GM23338 (cell line): ENCODE data around the gene INTS3. TPM values are rescaled to one million over a fixed set of nuclear protein-coding genes. Genes with fewer than 3 reads are reported as not detected.

Source experiments
- ATAC-seq: fragments of 200-7000 bp; cut with Tn5 transposase; 3 replicates; pipeline ENCODE4 v1.9.1; 2020
- DNase-seq: peaks from one replicate; pipeline ENCODE4 v3.0.0-alpha.2; 2015; ENCODE audit warnings: low spot score
- H2AFZ ChIP-seq: fragments of 200-600 bp; sonication (generic); 2 replicates; pipeline ENCODE4 v1.8.0; 2016; ENCODE audit warnings: antibody characterized with exemption, mild to moderate bottlenecking, moderate library complexity
- H3F3A ChIP-seq: fragments of 200-600 bp; sonication (generic); replicated peaks from 2 replicates; pipeline ENCODE4 v1.8.0; 2017; ENCODE audit warnings: antibody characterized with exemption, mixed run types, low read depth
- H3K27ac ChIP-seq: fragments of 200-600 bp; sonication (generic); 2 replicates; pipeline ENCODE4 v1.6.1; 2016; ENCODE audit warnings: low read depth
- H3K27me3 ChIP-seq: fragments of 200-600 bp; sonication (generic); 2 replicates; pipeline ENCODE4 v1.8.0; 2016; ENCODE audit warnings: mild to moderate bottlenecking, mixed run types, moderate library complexity; ENCODE audit not compliant: insufficient read depth
- H3K36me3 ChIP-seq: fragments of 200-600 bp; sonication (generic); 2 replicates; pipeline ENCODE4 v1.8.0; 2016; ENCODE audit warnings: mild to moderate bottlenecking; ENCODE audit not compliant: insufficient read depth
- H3K4me1 ChIP-seq: fragments of 200-600 bp; sonication (generic); 2 replicates; pipeline ENCODE4 v1.8.0; 2016; ENCODE audit warnings: mild to moderate bottlenecking, moderate library complexity; ENCODE audit not compliant: insufficient read depth
- H3K4me2 ChIP-seq: fragments of 200-600 bp; sonication (generic); 2 replicates; pipeline ENCODE4 v1.7.1; 2017; ENCODE audit warnings: mixed run types
- H3K4me3 ChIP-seq: fragments of 200-600 bp; sonication (generic); 2 replicates; pipeline ENCODE4 v1.6.1; 2016; ENCODE audit warnings: mixed run types
- H3K79me2 ChIP-seq: fragments of 200-600 bp; sonication (generic); replicated peaks from 2 replicates; pipeline ENCODE4 v1.8.0; 2017; ENCODE audit warnings: mild to moderate bottlenecking; ENCODE audit not compliant: insufficient read depth
- H3K9me2 ChIP-seq: fragments of 200-600 bp; sonication (generic); 2 replicates; pipeline ENCODE4 v1.8.0; 2017; ENCODE audit not compliant: insufficient read depth
- H4K20me1 ChIP-seq: fragments of 200-600 bp; sonication (generic); replicated peaks from 2 replicates; pipeline ENCODE4 v1.8.0; 2017; ENCODE audit warnings: mild to moderate bottlenecking; ENCODE audit not compliant: insufficient read depth
- H3K27ac Mint-ChIP-seq: 2 replicates; pipeline ENCODE4 v1.8.0; 2020; ENCODE audit warnings: inconsistent platforms, mild to moderate bottlenecking, moderate library complexity, mixed read lengths
- H3K27me3 Mint-ChIP-seq: 3 replicates; pipeline ENCODE4 v1.8.0; 2022; ENCODE audit warnings: low read depth, mild to moderate bottlenecking, moderate library complexity, mixed read lengths, inconsistent platforms; ENCODE audit not compliant: insufficient read depth, poor library complexity
- H3K36me3 Mint-ChIP-seq: 3 replicates; pipeline ENCODE4 v1.8.0; 2021; ENCODE audit warnings: low read depth, mild to moderate bottlenecking, inconsistent platforms, moderate library complexity, mixed read lengths
- H3K4me1 Mint-ChIP-seq: 3 replicates; pipeline ENCODE4 v1.8.0; 2020; ENCODE audit warnings: mild to moderate bottlenecking, inconsistent platforms, mixed read lengths
- H3K4me3 Mint-ChIP-seq: 3 replicates; pipeline ENCODE4 v1.8.0; 2021; ENCODE audit warnings: moderate library complexity, mild to moderate bottlenecking, inconsistent platforms, mixed read lengths
- H3K9me3 Mint-ChIP-seq: 3 replicates; pipeline ENCODE4 v1.8.0; 2020; ENCODE audit warnings: moderate library complexity, mild to moderate bottlenecking, inconsistent platforms, mixed read lengths
- CREB1 ChIP-seq: fragments of 250-450 bp; sonication (Bioruptor Pico); IDR thresholded peaks from 2 replicates; pipeline ENCODE4 v1.5.0; 2020; ENCODE audit warnings: low read depth, mild to moderate bottlenecking, moderate library complexity
- EZH2phosphoT487 ChIP-seq: fragments of 200-600 bp; sonication (generic); IDR thresholded peaks from one replicate; pipeline ENCODE4 v1.8.1; 2018; ENCODE audit warnings: antibody characterized with exemption; ENCODE audit not compliant: unreplicated experiment
- JUNB ChIP-seq: IDR thresholded peaks from one replicate; pipeline ENCODE4 v1.6.1; 2016; ENCODE audit warnings: antibody characterized with exemption; ENCODE audit not compliant: unreplicated experiment
- NANOG ChIP-seq: IDR thresholded peaks from 2 replicates; pipeline ENCODE4 v1.6.1; 2016; ENCODE audit warnings: antibody characterized with exemption, borderline replicate concordance
- POLR2AphosphoS5 ChIP-seq: IDR thresholded peaks from 2 replicates; pipeline ENCODE4 v1.6.1; 2016; ENCODE audit warnings: antibody characterized with exemption, low read depth
- STAT1 ChIP-seq: IDR thresholded peaks from one replicate; pipeline ENCODE4 v1.6.1; 2016; ENCODE audit warnings: antibody characterized with exemption; ENCODE audit not compliant: unreplicated experiment
- ZNF114 ChIP-seq: fragments of 250-450 bp; sonication (Bioruptor Pico); IDR thresholded peaks from 2 replicates; pipeline ENCODE4 v1.5.0; 2020; ENCODE audit warnings: mild to moderate bottlenecking, moderate library complexity
- ZNF331 ChIP-seq: fragments of 250-450 bp; sonication (Bioruptor Pico); IDR thresholded peaks from 2 replicates; pipeline ENCODE4 v1.5.0; 2020; ENCODE audit warnings: low read depth, mild to moderate bottlenecking, moderate library complexity
- polyA plus RNA-seq: library from polyadenylated mRNA; unstranded; fragments of >200 nt; fragmentation: Nextera tagmentation; extraction: Ambion mirVana; gene quantifications from 2 replicates; pipeline ENCODE4 v1.2.1, GENCODE V29; 2016
- total RNA-seq: library from RNA; depleted of rRNA; stranded (reverse); fragments of >200 nt; shearing (Covaris generic); gene quantifications from 2 replicates; pipeline ENCODE4 v1.2.3, GENCODE V29; 2014
- TF ChIP-seq, protein P1 (sequence below): fragments of 250-450 bp; sonication (Bioruptor Pico); IDR thresholded peaks from 2 replicates; pipeline ENCODE4 v1.5.0; 2020; ENCODE audit warnings: mild to moderate bottlenecking, moderate library complexity
- TF ChIP-seq, protein P2 (sequence below): IDR thresholded peaks from 2 replicates; pipeline ENCODE4 v1.6.1; 2016; ENCODE audit warnings: antibody characterized with exemption
- TF ChIP-seq, protein P3 (sequence below): IDR thresholded peaks from one replicate; pipeline ENCODE4 v1.6.1; 2018; ENCODE audit warnings: antibody characterized with exemption; ENCODE audit not compliant: unreplicated experiment
- TF ChIP-seq, protein P4 (sequence below), 2 experiments: fragments of 200-600 bp in 1 of 2; sonication (generic) in 1 of 2; conservative IDR thresholded peaks; 2 replicates each; pipeline versions ENCODE4 v1.5.1 to v1.6.1; 2016 to 2017; ENCODE audit warnings: antibody characterized with exemption in 2 of 2, low read depth in 2 of 2, mild to moderate bottlenecking in 2 of 2, moderate library complexity in 1 of 2

The INTS3 gene
- total and polyA plus RNA-seq, 2 experiments from 2014 or later = 22.7 to 51.3 TPM

DNA sequence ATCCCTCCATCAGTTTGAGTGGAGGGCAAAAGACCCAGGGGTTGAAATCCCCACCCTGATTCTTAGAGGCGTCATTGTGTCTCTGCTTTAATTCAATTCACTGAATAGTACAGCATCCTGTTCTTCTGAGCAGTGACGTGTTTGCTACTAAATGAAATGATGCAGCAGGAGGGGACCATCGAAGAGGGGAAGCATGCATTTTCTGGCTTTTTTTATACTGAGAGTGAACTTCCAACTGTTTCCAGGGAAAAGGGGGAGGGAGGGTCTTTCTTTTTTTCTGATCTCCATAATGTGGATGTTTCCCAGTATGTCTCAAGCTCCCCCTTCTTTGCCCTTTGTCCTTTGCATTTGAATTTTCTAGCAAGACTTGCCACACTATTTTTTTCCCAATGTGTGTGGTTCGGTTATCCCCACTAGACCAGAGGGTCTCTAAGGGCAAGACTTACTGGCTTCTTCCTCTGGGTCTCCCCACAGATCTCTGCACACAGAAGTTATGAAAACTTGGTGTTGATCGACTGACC lies 2.7 kb downstream of the INTS3 start (continued):
- TF ChIP-seq, protein P1, sequence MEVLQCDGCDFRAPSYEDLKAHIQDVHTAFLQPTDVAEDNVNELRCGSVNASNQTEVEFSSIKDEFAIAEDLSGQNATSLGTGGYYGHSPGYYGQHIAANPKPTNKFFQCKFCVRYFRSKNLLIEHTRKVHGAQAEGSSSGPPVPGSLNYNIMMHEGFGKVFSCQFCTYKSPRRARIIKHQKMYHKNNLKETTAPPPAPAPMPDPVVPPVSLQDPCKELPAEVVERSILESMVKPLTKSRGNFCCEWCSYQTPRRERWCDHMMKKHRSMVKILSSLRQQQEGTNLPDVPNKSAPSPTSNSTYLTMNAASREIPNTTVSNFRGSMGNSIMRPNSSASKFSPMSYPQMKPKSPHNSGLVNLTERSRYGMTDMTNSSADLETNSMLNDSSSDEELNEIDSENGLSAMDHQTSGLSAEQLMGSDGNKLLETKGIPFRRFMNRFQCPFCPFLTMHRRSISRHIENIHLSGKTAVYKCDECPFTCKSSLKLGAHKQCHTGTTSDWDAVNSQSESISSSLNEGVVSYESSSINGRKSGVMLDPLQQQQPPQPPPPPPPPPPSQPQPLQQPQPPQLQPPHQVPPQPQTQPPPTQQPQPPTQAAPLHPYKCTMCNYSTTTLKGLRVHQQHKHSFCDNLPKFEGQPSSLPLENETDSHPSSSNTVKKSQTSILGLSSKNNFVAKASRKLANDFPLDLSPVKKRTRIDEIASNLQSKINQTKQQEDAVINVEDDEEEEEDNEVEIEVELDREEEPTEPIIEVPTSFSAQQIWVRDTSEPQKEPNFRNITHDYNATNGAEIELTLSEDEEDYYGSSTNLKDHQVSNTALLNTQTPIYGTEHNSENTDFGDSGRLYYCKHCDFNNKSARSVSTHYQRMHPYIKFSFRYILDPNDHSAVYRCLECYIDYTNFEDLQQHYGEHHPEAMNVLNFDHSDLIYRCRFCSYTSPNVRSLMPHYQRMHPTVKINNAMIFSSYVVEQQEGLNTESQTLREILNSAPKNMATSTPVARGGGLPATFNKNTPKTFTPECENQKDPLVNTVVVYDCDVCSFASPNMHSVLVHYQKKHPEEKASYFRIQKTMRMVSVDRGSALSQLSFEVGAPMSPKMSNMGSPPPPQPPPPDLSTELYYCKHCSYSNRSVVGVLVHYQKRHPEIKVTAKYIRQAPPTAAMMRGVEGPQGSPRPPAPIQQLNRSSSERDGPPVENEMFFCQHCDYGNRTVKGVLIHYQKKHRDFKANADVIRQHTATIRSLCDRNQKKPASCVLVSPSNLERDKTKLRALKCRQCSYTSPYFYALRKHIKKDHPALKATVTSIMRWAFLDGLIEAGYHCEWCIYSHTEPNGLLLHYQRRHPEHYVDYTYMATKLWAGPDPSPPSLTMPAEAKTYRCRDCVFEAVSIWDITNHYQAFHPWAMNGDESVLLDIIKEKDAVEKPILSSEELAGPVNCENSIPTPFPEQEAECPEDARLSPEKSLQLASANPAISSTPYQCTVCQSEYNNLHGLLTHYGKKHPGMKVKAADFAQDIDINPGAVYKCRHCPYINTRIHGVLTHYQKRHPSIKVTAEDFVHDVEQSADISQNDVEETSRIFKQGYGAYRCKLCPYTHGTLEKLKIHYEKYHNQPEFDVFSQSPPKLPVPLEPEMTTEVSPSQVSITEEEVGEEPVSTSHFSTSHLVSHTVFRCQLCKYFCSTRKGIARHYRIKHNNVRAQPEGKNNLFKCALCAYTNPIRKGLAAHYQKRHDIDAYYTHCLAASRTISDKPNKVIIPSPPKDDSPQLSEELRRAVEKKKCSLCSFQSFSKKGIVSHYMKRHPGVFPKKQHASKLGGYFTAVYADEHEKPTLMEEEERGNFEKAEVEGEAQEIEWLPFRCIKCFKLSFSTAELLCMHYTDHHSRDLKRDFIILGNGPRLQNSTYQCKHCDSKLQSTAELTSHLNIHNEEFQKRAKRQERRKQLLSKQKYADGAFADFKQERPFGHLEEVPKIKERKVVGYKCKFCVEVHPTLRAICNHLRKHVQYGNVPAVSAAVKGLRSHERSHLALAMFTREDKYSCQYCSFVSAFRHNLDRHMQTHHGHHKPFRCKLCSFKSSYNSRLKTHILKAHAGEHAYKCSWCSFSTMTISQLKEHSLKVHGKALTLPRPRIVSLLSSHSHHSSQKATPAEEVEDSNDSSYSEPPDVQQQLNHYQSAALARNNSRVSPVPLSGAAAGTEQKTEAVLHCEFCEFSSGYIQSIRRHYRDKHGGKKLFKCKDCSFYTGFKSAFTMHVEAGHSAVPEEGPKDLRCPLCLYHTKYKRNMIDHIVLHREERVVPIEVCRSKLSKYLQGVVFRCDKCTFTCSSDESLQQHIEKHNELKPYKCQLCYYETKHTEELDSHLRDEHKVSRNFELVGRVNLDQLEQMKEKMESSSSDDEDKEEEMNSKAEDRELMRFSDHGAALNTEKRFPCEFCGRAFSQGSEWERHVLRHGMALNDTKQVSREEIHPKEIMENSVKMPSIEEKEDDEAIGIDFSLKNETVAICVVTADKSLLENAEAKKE (CRISPR knock-in tag) = no peak
- TF ChIP-seq EZH2phosphoT487 = no peak
- TF ChIP-seq ZNF331 (CRISPR knock-in tag) = no peak
- TF ChIP-seq STAT1 = no peak
- TF ChIP-seq, protein P2, sequence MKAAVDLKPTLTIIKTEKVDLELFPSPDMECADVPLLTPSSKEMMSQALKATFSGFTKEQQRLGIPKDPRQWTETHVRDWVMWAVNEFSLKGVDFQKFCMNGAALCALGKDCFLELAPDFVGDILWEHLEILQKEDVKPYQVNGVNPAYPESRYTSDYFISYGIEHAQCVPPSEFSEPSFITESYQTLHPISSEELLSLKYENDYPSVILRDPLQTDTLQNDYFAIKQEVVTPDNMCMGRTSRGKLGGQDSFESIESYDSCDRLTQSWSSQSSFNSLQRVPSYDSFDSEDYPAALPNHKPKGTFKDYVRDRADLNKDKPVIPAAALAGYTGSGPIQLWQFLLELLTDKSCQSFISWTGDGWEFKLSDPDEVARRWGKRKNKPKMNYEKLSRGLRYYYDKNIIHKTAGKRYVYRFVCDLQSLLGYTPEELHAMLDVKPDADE = no peak
- TF ChIP-seq JUNB = no peak

DNA sequence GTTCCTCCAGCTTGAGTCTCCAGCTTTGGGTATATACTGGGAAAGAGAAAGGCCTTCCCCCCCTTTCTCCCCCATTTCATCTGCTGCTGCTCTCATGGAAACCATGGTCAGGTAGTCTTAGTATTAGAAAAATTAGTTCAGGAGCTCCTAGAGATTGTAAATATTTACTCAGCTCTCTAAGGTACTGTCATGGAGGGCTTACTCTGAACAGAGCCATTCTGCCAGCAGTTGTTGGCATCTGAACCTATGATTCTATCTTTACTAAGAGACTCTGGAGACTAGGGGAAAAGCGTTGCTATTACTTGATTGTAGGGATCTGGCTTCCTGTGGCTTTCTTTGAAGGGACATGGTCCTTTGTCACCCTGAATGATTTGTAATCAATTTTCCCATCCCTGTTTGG lies 6.1 kb downstream of the INTS3 start:
- no peak overlapping the region for H3K4me3 ChIP-seq
- H3K27ac ChIP-seq = peak overlapping the region; percentile 76
- peaks cover 26% of the 10 kb centered on the region for H3K4me1 ChIP-seq
- H3K4me1 Mint-ChIP-seq = peaks cover 41% of the 10 kb centered on the region
- peak overlapping the region; percentile 92; the same call in 1 of the 2 replicates for H3K27ac Mint-ChIP-seq
- H3K27me3 Mint-ChIP-seq = peaks cover 7% of the 10 kb centered on the region
- H3K4me2 ChIP-seq = no peak overlapping the region
- H3K36me3 ChIP-seq = peaks cover 11% of the 10 kb centered on the region; the same call in 1 of the 2 replicates
- H3K36me3 Mint-ChIP-seq = peaks cover 68% of the 10 kb centered on the region
- H3F3A ChIP-seq = peaks cover 9% of the 10 kb centered on the region
- H3K79me2 ChIP-seq = peaks cover 51% of the 10 kb centered on the region
- 0 out of 2 replicates have a peak, but pooled peaks cover 5% of the 10 kb centered on the region for H4K20me1 ChIP-seq
- no peaks in the 10 kb centered on the region for H3K9me2 ChIP-seq
- no peak overlapping the region for H3K4me3 Mint-ChIP-seq
- DNase-seq (no peak), ATAC-seq (no peak)
- no peak overlapping the region for H2AFZ ChIP-seq
- no peaks in the 10 kb centered on the region for H3K27me3 ChIP-seq
- no peaks in the 10 kb centered on the region for H3K9me3 Mint-ChIP-seq
- TF ChIP-seq, protein P3, sequence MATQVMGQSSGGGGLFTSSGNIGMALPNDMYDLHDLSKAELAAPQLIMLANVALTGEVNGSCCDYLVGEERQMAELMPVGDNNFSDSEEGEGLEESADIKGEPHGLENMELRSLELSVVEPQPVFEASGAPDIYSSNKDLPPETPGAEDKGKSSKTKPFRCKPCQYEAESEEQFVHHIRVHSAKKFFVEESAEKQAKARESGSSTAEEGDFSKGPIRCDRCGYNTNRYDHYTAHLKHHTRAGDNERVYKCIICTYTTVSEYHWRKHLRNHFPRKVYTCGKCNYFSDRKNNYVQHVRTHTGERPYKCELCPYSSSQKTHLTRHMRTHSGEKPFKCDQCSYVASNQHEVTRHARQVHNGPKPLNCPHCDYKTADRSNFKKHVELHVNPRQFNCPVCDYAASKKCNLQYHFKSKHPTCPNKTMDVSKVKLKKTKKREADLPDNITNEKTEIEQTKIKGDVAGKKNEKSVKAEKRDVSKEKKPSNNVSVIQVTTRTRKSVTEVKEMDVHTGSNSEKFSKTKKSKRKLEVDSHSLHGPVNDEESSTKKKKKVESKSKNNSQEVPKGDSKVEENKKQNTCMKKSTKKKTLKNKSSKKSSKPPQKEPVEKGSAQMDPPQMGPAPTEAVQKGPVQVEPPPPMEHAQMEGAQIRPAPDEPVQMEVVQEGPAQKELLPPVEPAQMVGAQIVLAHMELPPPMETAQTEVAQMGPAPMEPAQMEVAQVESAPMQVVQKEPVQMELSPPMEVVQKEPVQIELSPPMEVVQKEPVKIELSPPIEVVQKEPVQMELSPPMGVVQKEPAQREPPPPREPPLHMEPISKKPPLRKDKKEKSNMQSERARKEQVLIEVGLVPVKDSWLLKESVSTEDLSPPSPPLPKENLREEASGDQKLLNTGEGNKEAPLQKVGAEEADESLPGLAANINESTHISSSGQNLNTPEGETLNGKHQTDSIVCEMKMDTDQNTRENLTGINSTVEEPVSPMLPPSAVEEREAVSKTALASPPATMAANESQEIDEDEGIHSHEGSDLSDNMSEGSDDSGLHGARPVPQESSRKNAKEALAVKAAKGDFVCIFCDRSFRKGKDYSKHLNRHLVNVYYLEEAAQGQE = no peak
- no peak for TF ChIP-seq ZNF114 (CRISPR knock-in tag)
- TF ChIP-seq CREB1 (CRISPR knock-in tag) = no peak
- TF ChIP-seq NANOG = no peak
- TF ChIP-seq, protein P4, sequence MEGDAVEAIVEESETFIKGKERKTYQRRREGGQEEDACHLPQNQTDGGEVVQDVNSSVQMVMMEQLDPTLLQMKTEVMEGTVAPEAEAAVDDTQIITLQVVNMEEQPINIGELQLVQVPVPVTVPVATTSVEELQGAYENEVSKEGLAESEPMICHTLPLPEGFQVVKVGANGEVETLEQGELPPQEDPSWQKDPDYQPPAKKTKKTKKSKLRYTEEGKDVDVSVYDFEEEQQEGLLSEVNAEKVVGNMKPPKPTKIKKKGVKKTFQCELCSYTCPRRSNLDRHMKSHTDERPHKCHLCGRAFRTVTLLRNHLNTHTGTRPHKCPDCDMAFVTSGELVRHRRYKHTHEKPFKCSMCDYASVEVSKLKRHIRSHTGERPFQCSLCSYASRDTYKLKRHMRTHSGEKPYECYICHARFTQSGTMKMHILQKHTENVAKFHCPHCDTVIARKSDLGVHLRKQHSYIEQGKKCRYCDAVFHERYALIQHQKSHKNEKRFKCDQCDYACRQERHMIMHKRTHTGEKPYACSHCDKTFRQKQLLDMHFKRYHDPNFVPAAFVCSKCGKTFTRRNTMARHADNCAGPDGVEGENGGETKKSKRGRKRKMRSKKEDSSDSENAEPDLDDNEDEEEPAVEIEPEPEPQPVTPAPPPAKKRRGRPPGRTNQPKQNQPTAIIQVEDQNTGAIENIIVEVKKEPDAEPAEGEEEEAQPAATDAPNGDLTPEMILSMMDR (conservative IDR thresholded peaks at IDR 0.05; ENCODE audit: low read depth in 2 of 2) = no peak
- no peak for TF ChIP-seq POLR2AphosphoS5
- no peak for TF ChIP-seq JUNB
- no peak for TF ChIP-seq STAT1
